ENCODE measurements around the gene PCDHAC1. TPM values are rescaled to one million over a fixed set of nuclear protein-coding genes. Genes with fewer than 3 reads are reported as not detected.

The PCDHAC1 gene
- total RNA-seq, 1 experiment from 2014 or later, result 0.59 TPM

DNA sequence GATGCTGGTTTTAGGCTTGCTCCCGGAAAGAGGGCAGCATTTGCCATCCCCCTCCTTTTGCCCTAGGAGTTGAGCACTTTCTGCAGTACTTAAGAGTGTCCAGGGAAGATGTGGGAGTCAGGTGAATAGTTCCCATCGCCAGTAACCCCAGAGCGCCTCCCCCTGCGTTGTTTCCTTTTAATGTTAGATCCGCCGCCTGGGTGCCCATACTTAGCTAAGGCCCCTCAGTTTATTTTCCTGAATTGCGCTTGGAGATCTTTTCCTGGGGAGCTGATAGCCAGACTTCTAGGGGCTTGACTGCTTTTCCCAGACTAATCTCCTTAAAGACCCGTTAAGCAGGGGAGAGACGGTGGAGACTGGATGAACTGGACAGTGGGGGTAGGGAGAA, 39.8 kb downstream of the PCDHAC1 start:
- Histone ChIP-seq H3K27me3 (ENCODE audit: control insufficient read depth, insufficient read depth, low read length) (no peaks in the 10 kb centered on the region), H3K27ac (ENCODE audit: low read length) (peak overlapping the region; percentile 77), H3K9me3 (ENCODE audit: control insufficient read depth, insufficient read depth, low read depth, low read length) (no peaks in the 10 kb centered on the region), H3K4me3 (ENCODE audit: low read depth in 2 of 2, low read length in 2 of 2) (peak overlapping the region; percentile 62 to 76), H3K36me3 (ENCODE audit: control insufficient read depth, insufficient read depth, low read length) (no peaks in the 10 kb centered on the region), H3K4me1 (ENCODE audit: control insufficient read depth, insufficient read depth, low read length) (peaks cover 3% of the 10 kb centered on the region; the same call in 1 of the 2 replicates)
- TF ChIP-seq, protein P1, sequence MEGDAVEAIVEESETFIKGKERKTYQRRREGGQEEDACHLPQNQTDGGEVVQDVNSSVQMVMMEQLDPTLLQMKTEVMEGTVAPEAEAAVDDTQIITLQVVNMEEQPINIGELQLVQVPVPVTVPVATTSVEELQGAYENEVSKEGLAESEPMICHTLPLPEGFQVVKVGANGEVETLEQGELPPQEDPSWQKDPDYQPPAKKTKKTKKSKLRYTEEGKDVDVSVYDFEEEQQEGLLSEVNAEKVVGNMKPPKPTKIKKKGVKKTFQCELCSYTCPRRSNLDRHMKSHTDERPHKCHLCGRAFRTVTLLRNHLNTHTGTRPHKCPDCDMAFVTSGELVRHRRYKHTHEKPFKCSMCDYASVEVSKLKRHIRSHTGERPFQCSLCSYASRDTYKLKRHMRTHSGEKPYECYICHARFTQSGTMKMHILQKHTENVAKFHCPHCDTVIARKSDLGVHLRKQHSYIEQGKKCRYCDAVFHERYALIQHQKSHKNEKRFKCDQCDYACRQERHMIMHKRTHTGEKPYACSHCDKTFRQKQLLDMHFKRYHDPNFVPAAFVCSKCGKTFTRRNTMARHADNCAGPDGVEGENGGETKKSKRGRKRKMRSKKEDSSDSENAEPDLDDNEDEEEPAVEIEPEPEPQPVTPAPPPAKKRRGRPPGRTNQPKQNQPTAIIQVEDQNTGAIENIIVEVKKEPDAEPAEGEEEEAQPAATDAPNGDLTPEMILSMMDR (IDR thresholded peaks at IDR 0.05), result no peak
- TF ChIP-seq POLR2AphosphoS5 (IDR thresholded peaks at IDR 0.05; ENCODE audit: low read depth, low read length) (no peak), SIN3A (IDR thresholded peaks at IDR 0.05; ENCODE audit: borderline replicate concordance, insufficient read depth, low read depth, low read length) (no peak), TCF7L2 (IDR thresholded peaks at IDR 0.05; ENCODE audit: low read depth, low read length) (peak; percentile 53; the same call in 1 of the 2 replicates)
- TF ChIP-seq, protein P2, sequence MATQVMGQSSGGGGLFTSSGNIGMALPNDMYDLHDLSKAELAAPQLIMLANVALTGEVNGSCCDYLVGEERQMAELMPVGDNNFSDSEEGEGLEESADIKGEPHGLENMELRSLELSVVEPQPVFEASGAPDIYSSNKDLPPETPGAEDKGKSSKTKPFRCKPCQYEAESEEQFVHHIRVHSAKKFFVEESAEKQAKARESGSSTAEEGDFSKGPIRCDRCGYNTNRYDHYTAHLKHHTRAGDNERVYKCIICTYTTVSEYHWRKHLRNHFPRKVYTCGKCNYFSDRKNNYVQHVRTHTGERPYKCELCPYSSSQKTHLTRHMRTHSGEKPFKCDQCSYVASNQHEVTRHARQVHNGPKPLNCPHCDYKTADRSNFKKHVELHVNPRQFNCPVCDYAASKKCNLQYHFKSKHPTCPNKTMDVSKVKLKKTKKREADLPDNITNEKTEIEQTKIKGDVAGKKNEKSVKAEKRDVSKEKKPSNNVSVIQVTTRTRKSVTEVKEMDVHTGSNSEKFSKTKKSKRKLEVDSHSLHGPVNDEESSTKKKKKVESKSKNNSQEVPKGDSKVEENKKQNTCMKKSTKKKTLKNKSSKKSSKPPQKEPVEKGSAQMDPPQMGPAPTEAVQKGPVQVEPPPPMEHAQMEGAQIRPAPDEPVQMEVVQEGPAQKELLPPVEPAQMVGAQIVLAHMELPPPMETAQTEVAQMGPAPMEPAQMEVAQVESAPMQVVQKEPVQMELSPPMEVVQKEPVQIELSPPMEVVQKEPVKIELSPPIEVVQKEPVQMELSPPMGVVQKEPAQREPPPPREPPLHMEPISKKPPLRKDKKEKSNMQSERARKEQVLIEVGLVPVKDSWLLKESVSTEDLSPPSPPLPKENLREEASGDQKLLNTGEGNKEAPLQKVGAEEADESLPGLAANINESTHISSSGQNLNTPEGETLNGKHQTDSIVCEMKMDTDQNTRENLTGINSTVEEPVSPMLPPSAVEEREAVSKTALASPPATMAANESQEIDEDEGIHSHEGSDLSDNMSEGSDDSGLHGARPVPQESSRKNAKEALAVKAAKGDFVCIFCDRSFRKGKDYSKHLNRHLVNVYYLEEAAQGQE (IDR thresholded peaks at IDR 0.05; ENCODE audit: insufficient read depth in 1 of 2, low read depth in 2 of 2, low read length in 1 of 2), result no peak
- no TSS peak for BruUV-seq (replicated peaks)
- DNase-seq (ENCODE audit: low read depth, low spot score) (no peak), ATAC-seq (peak; percentile 62)
- intact Hi-C loops (cut with micrococcal nuclease; ENCODE audit: unreplicated experiment), result no loop called here
- in situ Hi-C loops (cut with HindIII; ENCODE audit: low pct_unique_long_range_greater_than_20kb, low sequenced_read_pairs), result no loop called here
- POLR2A ChIA-PET, result no interaction called here
- CTCF ChIA-PET, result interaction anchor here (2.0 kb wide), 1 partner anchor 74 kb away, joined by 5 read pairs; no protein-coding TSS in a partner anchor

DNA sequence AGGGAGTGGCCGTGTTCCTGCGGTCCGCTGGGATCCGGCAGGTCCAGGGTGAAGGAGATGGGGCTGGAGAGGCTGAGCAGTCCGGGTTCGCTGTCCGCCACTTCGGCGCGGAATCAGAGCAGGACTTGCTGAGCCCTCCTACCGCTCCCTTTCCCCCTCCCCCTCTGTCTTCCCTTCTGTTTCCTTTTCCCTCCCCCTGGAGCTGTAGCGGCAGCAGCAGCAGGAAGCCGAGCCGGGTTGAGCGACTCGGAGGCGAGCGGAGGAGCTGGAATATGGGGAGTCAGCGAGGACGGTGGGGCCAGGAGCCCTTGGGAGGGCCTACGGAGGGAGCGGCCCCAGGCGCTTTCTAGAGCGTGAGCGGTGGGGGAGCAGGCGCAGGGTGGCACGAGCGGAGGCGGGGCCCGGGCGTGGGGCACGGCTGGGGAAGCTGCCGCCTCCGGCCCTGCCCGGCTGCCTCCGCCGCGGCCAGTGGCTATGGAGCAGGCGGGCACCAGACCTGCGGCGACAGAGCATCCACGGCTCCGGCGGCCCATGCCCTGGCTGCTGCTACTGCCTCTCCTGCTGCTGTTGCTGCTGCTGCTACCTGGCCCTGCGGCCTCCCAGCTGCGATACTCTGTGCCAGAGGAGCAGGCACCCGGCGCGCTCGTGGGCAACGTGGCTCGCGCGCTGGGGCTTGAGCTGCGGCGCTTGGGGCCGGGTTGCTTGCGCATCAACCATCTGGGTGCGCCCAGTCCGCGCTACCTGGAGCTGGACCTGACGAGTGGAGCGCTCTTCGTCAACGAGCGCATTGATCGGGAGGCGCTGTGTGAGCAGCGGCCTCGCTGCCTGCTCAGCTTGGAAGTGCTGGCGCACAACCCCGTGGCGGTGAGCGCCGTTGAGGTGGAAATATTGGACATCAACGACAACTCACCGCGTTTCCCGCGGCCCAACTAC, 40.5 kb downstream of the PCDHAC1 start, which contains the start of gene PCDHAC2:
PCDHAC2 (plus strand) TSS at position 184 of the 933 bp plus-strand sequence; CDS start at position 475, 291 bp downstream.
- no peaks in the 10 kb centered on the region for H3K9me3 ChIP-seq (ENCODE audit: control insufficient read depth, insufficient read depth, low read depth, low read length)
- CTCF ChIA-PET, result interaction anchor here (0.6 to 2.0 kb wide), 2 partner anchors 74 to 1150 kb away, joined by 3 to 5 read pairs; no protein-coding TSS in a partner anchor
- peaks cover 3% of the 10 kb centered on the region; the same call in 1 of the 2 replicates for H3K4me1 ChIP-seq (ENCODE audit: control insufficient read depth, insufficient read depth, low read length)
- no peak for DNase-seq (ENCODE audit: low read depth, low spot score)
- POLR2A ChIA-PET, result interaction anchor here (0.6 kb wide), 1 partner anchor 367 kb away, joined by 6 read pairs; no protein-coding TSS in a partner anchor
- H3K27ac ChIP-seq (ENCODE audit: low read length), result peak within 1 kb of the TSS; percentile 77
- H3K27me3 ChIP-seq (ENCODE audit: control insufficient read depth, insufficient read depth, low read length), result no peaks in the 10 kb centered on the region
- TF ChIP-seq, protein P1 (IDR thresholded peaks at IDR 0.05), result no peak
- 0 out of 2 replicates have a peak, but pooled peaks have one; percentile 12 for TF ChIP-seq SIN3A (IDR thresholded peaks at IDR 0.05; ENCODE audit: borderline replicate concordance, insufficient read depth, low read depth, low read length)
- TF ChIP-seq, protein P2 (IDR thresholded peaks at IDR 0.05; ENCODE audit: insufficient read depth in 1 of 2, low read depth in 2 of 2, low read length in 1 of 2), result no peak
- TF ChIP-seq TCF7L2 (IDR thresholded peaks at IDR 0.05; ENCODE audit: low read depth, low read length), result 0 out of 2 replicates have a peak, but pooled peaks have one; percentile 1
- TF ChIP-seq POLR2AphosphoS5 (IDR thresholded peaks at IDR 0.05; ENCODE audit: low read depth, low read length), result no peak
- peak; percentile 88 for ATAC-seq
- no peaks in the 10 kb centered on the region for H3K36me3 ChIP-seq (ENCODE audit: control insufficient read depth, insufficient read depth, low read length)
- in situ Hi-C loops (cut with HindIII; ENCODE audit: low pct_unique_long_range_greater_than_20kb, low sequenced_read_pairs), result no loop called here
- H3K4me3 ChIP-seq (ENCODE audit: low read depth in 2 of 2, low read length in 2 of 2), result peak within 1 kb of the TSS; percentile 62 to 76
- intact Hi-C loops (cut with micrococcal nuclease; ENCODE audit: unreplicated experiment), result no loop called here
- BruUV-seq (replicated peaks), result no TSS peak

Measured in Panc1 (cell line).